Kidney capillary endothelial cell (primary cell): ENCODE results near the gene SCYL1.
A peak's percentile ranks its signal among the peaks of the same experiment; 100 is the strongest.

ENCODE experiments used
- DNase-seq: peaks from one replicate; pipeline ENCODE4 v3.0.0-alpha.2; 2018; ENCODE audit warnings: low spot score

Gene SCYL1

GRCh38 chr11:65536412-65537295, 11.8 kb downstream of the SCYL1 start:
- no peak for DNase-seq

GRCh38 chr11:65537296-65537597, 12.4 kb downstream of the SCYL1 start:
- DNase-seq, result no peak

GRCh38 chr11:65537620-65538231, 12.8 kb downstream of the SCYL1 start:
- no peak for DNase-seq

GRCh38 chr11:65538232-65538914, 13.5 kb downstream of the SCYL1 start:
- no peak for DNase-seq

- DNase-seq, result no peak
Observed at GRCh38 chr11:65538915-65539743, 14.2 kb downstream of the SCYL1 start.

GRCh38 chr11:65539744-65540289, 14.9 kb downstream of the SCYL1 start:
- no peak for DNase-seq

- peak; percentile 80 for DNase-seq
Observed at GRCh38 chr11:65540290-65541092, 15.6 kb downstream of the SCYL1 start.

- no peak for DNase-seq
Observed at GRCh38 chr11:65541093-65541982, 16.5 kb downstream of the SCYL1 start.

GRCh38 chr11:65542738-65543390, 18.0 kb downstream of the SCYL1 start:
- DNase-seq, result no peak

- DNase-seq, result no peak
Observed at GRCh38 chr11:65545853-65546216, 21.0 kb downstream of the SCYL1 start.

- DNase-seq, result no peak
Observed at GRCh38 chr11:65546217-65546958, 21.5 kb downstream of the SCYL1 start.

GRCh38 chr11:65547446-65548125, 22.7 kb downstream of the SCYL1 start:
- no peak for DNase-seq

- no peak for DNase-seq
Observed at GRCh38 chr11:65548395-65548794, 23.5 kb downstream of the SCYL1 start.

GRCh38 chr11:65549096-65549495, 24.2 kb downstream of the SCYL1 start:
- no peak for DNase-seq

- no peak for DNase-seq
Observed at GRCh38 chr11:65551572-65552387, 26.9 kb downstream of the SCYL1 start.

- no peak for DNase-seq
Observed at GRCh38 chr11:65552388-65552951, 27.6 kb downstream of the SCYL1 start.
